ENCODE data around the gene KDM4C. TPM values are rescaled to one million over a fixed set of nuclear protein-coding genes. Genes with fewer than 3 reads are reported as not detected.

KDM4C gene
- total RNA-seq, 6 donors from 2014 or later, result 31.6 to 96.4 (median 41.2) TPM

- WGBS, 2 donors, result 82 to 86% methylated on average over 3 of the region's 3 CpGs
- no peak for ATAC-seq (ENCODE audit: low FRiP score in 2 of 2)
- TF ChIP-seq EP300 (IDR thresholded peaks at IDR 0.05) (no peak), POLR2AphosphoS5 (IDR thresholded peaks at IDR 0.05) (no peak), POLR2A (IDR thresholded peaks at IDR 0.05) (no peak)
- TF ChIP-seq, protein P1, sequence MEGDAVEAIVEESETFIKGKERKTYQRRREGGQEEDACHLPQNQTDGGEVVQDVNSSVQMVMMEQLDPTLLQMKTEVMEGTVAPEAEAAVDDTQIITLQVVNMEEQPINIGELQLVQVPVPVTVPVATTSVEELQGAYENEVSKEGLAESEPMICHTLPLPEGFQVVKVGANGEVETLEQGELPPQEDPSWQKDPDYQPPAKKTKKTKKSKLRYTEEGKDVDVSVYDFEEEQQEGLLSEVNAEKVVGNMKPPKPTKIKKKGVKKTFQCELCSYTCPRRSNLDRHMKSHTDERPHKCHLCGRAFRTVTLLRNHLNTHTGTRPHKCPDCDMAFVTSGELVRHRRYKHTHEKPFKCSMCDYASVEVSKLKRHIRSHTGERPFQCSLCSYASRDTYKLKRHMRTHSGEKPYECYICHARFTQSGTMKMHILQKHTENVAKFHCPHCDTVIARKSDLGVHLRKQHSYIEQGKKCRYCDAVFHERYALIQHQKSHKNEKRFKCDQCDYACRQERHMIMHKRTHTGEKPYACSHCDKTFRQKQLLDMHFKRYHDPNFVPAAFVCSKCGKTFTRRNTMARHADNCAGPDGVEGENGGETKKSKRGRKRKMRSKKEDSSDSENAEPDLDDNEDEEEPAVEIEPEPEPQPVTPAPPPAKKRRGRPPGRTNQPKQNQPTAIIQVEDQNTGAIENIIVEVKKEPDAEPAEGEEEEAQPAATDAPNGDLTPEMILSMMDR (IDR thresholded peaks at IDR 0.05), result no peak
Measured at GRCh38 chr9:7037176-7037575, 279.4 kb downstream of the KDM4C start.

GRCh38 chr9:7042124-7042523 is 284.4 kb downstream of the KDM4C start:
- Histone ChIP-seq H3K36me3 (peaks cover 0 to 8% (median 2%) of the 10 kb centered on the region in 4 donors), H3K27me3 (no peaks in the 10 kb centered on the region), H3K27ac (no peak overlapping the region), H3K9me3 (no peaks in the 10 kb centered on the region), H3K4me3 (no peak overlapping the region), H3K4me1 (no peaks in the 10 kb centered on the region)
- DNase-seq (no peak), ATAC-seq (ENCODE audit: low FRiP score in 2 of 2) (no peak)
- TF ChIP-seq POLR2AphosphoS5 (IDR thresholded peaks at IDR 0.05) (no peak), EP300 (IDR thresholded peaks at IDR 0.05) (no peak), POLR2A (IDR thresholded peaks at IDR 0.05) (no peak)
- TF ChIP-seq, protein P1 (IDR thresholded peaks at IDR 0.05), result no peak
- 97 to 98% methylated on average over 3 of the region's 3 CpGs for WGBS, 2 donors

More at GRCh38 chr9:7037176-7037575, 279.4 kb downstream of the KDM4C start:
- Histone ChIP-seq H3K4me1 (peaks cover 0 to 6% (median 0%) of the 10 kb centered on the region in 4 donors), H3K27me3 (no peaks in the 10 kb centered on the region), H3K36me3 (no peaks in the 10 kb centered on the region), H3K9me3 (no peaks in the 10 kb centered on the region), H3K4me3 (no peak overlapping the region), H3K27ac (no peak overlapping the region)
- DNase-seq, result no peak

- no peak overlapping the region for H3K4me3 ChIP-seq
- no peaks in the 10 kb centered on the region for H3K9me3 ChIP-seq
- TF ChIP-seq, protein P1 (IDR thresholded peaks at IDR 0.05), result no peak
- TF ChIP-seq EP300 (IDR thresholded peaks at IDR 0.05), result no peak
- TF ChIP-seq POLR2A (IDR thresholded peaks at IDR 0.05), result no peak
- no peak for TF ChIP-seq POLR2AphosphoS5 (IDR thresholded peaks at IDR 0.05)
- H3K4me1 ChIP-seq, result no peaks in the 10 kb centered on the region
- H3K27ac ChIP-seq, result no peak overlapping the region
- no peaks in the 10 kb centered on the region for H3K27me3 ChIP-seq
- ATAC-seq (ENCODE audit: low FRiP score in 2 of 2), result no peak
- WGBS, 2 donors, result 69 to 91% methylated on average over 1 of the region's 1 CpG
- no peak for DNase-seq
- H3K36me3 ChIP-seq, result peaks cover 0 to 32% (median 2%) of the 10 kb centered on the region in 4 donors
Measured at GRCh38 chr9:7045361-7045760, 287.6 kb downstream of the KDM4C start.

GRCh38 chr9:7051711-7052110 is 293.9 kb downstream of the KDM4C start:
- peaks cover 0 to 6% (median 0%) of the 10 kb centered on the region in 4 donors for H3K4me1 ChIP-seq
- DNase-seq, result no peak
- no peak for ATAC-seq (ENCODE audit: low FRiP score in 2 of 2)
- no peak overlapping the region for H3K27ac ChIP-seq
- no peaks in the 10 kb centered on the region for H3K27me3 ChIP-seq
- WGBS, 2 donors, result 86 to 98% methylated on average over 3 of the region's 3 CpGs
- TF ChIP-seq EP300 (IDR thresholded peaks at IDR 0.05), result no peak
- TF ChIP-seq POLR2A (IDR thresholded peaks at IDR 0.05), result no peak
- TF ChIP-seq, protein P1 (IDR thresholded peaks at IDR 0.05), result no peak
- no peak for TF ChIP-seq POLR2AphosphoS5 (IDR thresholded peaks at IDR 0.05)
- no peak overlapping the region for H3K4me3 ChIP-seq
- peaks cover 0 to 30% (median 2%) of the 10 kb centered on the region in 4 donors for H3K36me3 ChIP-seq
- no peaks in the 10 kb centered on the region for H3K9me3 ChIP-seq

DNA sequence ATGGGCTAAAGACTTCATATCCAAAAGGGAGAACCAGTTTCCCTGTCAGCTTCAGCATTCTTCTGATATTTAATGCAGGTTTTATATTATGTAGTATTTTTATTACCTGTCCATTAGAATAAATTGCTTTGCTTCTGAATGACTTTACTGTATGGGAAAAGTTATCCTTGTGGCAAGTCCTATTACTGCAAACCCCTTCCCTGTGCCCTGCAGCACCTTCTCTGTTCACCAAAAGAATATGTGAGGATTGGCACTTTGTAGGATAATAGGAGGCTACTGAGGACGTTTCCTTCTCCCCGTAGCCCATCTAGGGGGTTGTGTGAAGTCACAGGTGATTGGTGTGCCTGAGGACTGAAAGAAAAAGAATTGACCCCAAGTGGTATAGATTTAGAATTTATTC is 296.1 kb downstream of the KDM4C start:
- Histone ChIP-seq H3K27me3 (no peaks in the 10 kb centered on the region), H3K4me3 (no peak overlapping the region), H3K4me1 (peaks cover 0 to 6% (median 3%) of the 10 kb centered on the region in 4 donors), H3K36me3 (peaks cover 0 to 15% (median 0%) of the 10 kb centered on the region in 4 donors), H3K9me3 (no peaks in the 10 kb centered on the region), H3K27ac (no peak overlapping the region)
- TF ChIP-seq POLR2AphosphoS5 (IDR thresholded peaks at IDR 0.05) (no peak), POLR2A (IDR thresholded peaks at IDR 0.05) (no peak), EP300 (IDR thresholded peaks at IDR 0.05) (no peak)
- TF ChIP-seq, protein P1 (IDR thresholded peaks at IDR 0.05), result no peak
- ATAC-seq (ENCODE audit: low FRiP score in 2 of 2) (no peak), DNase-seq (no peak)
- 48% methylated on average over 2 of the region's 2 CpGs for WGBS, 2 donors
